Mesendoderm (in vitro differentiated cells): ENCODE data around the gene ARHGEF2.

ENCODE experiments used
- DNase-seq: peaks from one replicate; pipeline ENCODE4 v3.0.0; 2013
- H2AK5ac ChIP-seq: 2 replicates; pipeline ENCODE4 v1.6.1; 2013; ENCODE audit warnings: low read length, inconsistent platforms
- H2BK120ac ChIP-seq: 2 replicates; pipeline ENCODE4 v1.6.1; 2013; ENCODE audit warnings: low read depth, mild to moderate bottlenecking, low read length, moderate library complexity, mixed read lengths
- H2BK15ac ChIP-seq: replicated peaks from 2 replicates; pipeline ENCODE4 v1.6.1; 2013; ENCODE audit warnings: low read depth, mild to moderate bottlenecking, moderate library complexity
- H2BK5ac ChIP-seq: 2 replicates; pipeline ENCODE4 v1.6.1; 2013; ENCODE audit warnings: low read length, inconsistent platforms
- H3K18ac ChIP-seq: 2 replicates; pipeline ENCODE4 v1.6.1; 2013; ENCODE audit warnings: mild to moderate bottlenecking, low read length, mixed read lengths
- H3K23ac ChIP-seq: one replicate; pipeline ENCODE4 v1.6.1; 2013; ENCODE audit warnings: low read length
- H3K27ac ChIP-seq: 2 replicates; pipeline ENCODE4 v1.5.1; 2013; ENCODE audit warnings: low read depth, mild to moderate bottlenecking, inconsistent platforms, low read length, moderate library complexity
- H3K27me3 ChIP-seq: 2 replicates; pipeline ENCODE4 v1.6.1; 2013; ENCODE audit warnings: low read length, control low read depth, mild to moderate bottlenecking, inconsistent platforms; ENCODE audit not compliant: insufficient read depth, poor library complexity
- H3K36me3 ChIP-seq: 2 replicates; pipeline ENCODE4 v1.6.1; 2013; ENCODE audit warnings: low read length, inconsistent platforms; ENCODE audit not compliant: control insufficient read depth, insufficient read depth
- H3K4ac ChIP-seq: one replicate; pipeline ENCODE4 v1.6.1; 2013; ENCODE audit warnings: low read depth, mild to moderate bottlenecking, low read length, moderate library complexity
- H3K4me1 ChIP-seq: 2 replicates; pipeline ENCODE4 v1.6.1; 2013; ENCODE audit warnings: low read depth, low read length, inconsistent platforms; ENCODE audit not compliant: control insufficient read depth
- H3K4me2 ChIP-seq: 2 replicates; pipeline ENCODE4 v1.6.1; 2013; ENCODE audit warnings: low read length
- H3K4me3 ChIP-seq: 2 replicates; pipeline ENCODE4 v1.5.1; 2013; ENCODE audit warnings: mild to moderate bottlenecking, low read length
- H3K56ac ChIP-seq: one replicate; pipeline ENCODE4 v1.6.1; 2013; ENCODE audit warnings: low read length
- H3K79me1 ChIP-seq: 2 replicates; pipeline ENCODE4 v1.6.1; 2013; ENCODE audit warnings: low read length, inconsistent platforms
- H3K79me2 ChIP-seq: 2 replicates; pipeline ENCODE4 v1.6.1; 2013; ENCODE audit warnings: mild to moderate bottlenecking, low read length; ENCODE audit not compliant: control insufficient read depth, insufficient read depth
- H3K9ac ChIP-seq: 2 replicates; pipeline ENCODE4 v1.6.1; 2013; ENCODE audit warnings: low read length, inconsistent platforms
- H4K5ac ChIP-seq: one replicate; pipeline ENCODE4 v1.6.1; 2013; ENCODE audit warnings: low read length
- H4K8ac ChIP-seq: one replicate; pipeline ENCODE4 v1.6.1; 2013; ENCODE audit warnings: low read depth, mild to moderate bottlenecking, control low read depth, low read length, moderate library complexity
- WGBS: extraction: QIAGEN DNeasy Blood & Tissue Kit; methylation state at CpG from one replicate; pipeline ENCODE4 v1.1.7; 2013; ENCODE audit warnings: low lambda C conversion rate, missing lambda C conversion rate; ENCODE audit not compliant: insufficient coverage; ENCODE audit errors: extremely low coverage; 5-methylcytosine and 5-hydroxymethylcytosine counted together

The ARHGEF2 gene

DNA sequence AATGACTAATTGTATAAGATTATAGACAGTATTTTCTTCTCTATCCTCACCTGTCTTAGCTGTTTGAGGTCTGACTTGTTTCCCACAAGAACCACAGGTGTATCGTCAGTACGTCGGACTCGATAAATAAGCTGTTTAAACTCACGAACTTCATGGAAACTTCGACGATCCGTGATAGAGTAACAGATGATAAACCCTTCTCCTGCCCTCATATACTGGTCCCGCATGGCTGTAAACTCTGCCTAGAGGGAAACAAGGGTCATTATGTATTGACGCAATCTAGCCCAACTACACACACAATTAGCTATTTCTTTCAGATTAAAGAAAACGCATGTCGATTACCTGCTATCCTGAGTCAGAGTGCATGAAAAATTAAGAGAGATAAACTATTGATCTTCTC is 74.1 kb downstream of the ARHGEF2 start:
- no peak overlapping the region for H3K4me3 ChIP-seq
- no peak overlapping the region for H3K18ac ChIP-seq
- H3K4ac ChIP-seq, result no peak overlapping the region
- H3K27ac ChIP-seq, result no peak overlapping the region
- WGBS, result no CpG with 5 or more reads among the region's 12 CpGs
- H3K79me2 ChIP-seq, result no peaks in the 10 kb centered on the region
- no peak overlapping the region for H2AK5ac ChIP-seq
- no peak overlapping the region for H4K5ac ChIP-seq
- H3K9ac ChIP-seq, result no peak overlapping the region
- no peaks in the 10 kb centered on the region for H3K27me3 ChIP-seq
- no peak for DNase-seq
- H2BK15ac ChIP-seq, result no peak overlapping the region
- H3K56ac ChIP-seq, result no peak overlapping the region
- no peaks in the 10 kb centered on the region for H3K79me1 ChIP-seq
- no peak overlapping the region for H2BK120ac ChIP-seq
- H3K36me3 ChIP-seq, result peaks cover 18% of the 10 kb centered on the region
- no peak overlapping the region for H3K4me2 ChIP-seq
- no peak overlapping the region for H2BK5ac ChIP-seq
- H3K23ac ChIP-seq, result no peak overlapping the region
- H4K8ac ChIP-seq, result no peak overlapping the region
- H3K4me1 ChIP-seq, result no peaks in the 10 kb centered on the region

DNA sequence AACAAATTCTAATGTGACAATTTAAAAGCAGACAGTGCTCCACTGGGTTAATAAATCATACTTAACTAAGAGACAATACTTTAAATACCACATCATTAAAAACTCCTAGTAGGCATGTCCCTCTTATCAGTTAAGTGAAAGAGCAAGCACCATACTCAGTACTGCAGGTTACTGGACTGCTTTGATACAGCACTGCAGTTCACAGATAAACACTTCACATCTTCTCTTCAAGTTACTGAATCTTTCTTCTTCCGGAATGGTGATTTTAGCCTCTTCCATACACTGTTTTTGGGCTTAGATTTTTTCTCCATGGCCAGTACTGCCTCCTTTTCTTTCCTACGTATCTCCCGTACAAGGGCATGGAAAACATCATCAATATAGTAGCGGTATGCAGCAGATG is 78.2 kb downstream of the ARHGEF2 start:
- Histone ChIP-seq H3K79me2 (no peaks in the 10 kb centered on the region), H2BK120ac (no peak overlapping the region), H3K36me3 (peaks cover 22% of the 10 kb centered on the region), H3K23ac (no peak overlapping the region), H4K8ac (no peak overlapping the region), H2BK5ac (no peak overlapping the region), H3K4me3 (no peak overlapping the region), H3K18ac (no peak overlapping the region), H3K27me3 (no peaks in the 10 kb centered on the region), H3K56ac (no peak overlapping the region), H3K4me1 (no peaks in the 10 kb centered on the region), H3K79me1 (no peaks in the 10 kb centered on the region), H4K5ac (no peak overlapping the region), H3K27ac (no peak overlapping the region), H3K9ac (no peak overlapping the region), H3K4ac (no peak overlapping the region), H2BK15ac (no peak overlapping the region), H2AK5ac (no peak overlapping the region), H3K4me2 (no peak overlapping the region)
- WGBS, result no CpG with 5 or more reads among the region's 4 CpGs
- no peak for DNase-seq

DNA sequence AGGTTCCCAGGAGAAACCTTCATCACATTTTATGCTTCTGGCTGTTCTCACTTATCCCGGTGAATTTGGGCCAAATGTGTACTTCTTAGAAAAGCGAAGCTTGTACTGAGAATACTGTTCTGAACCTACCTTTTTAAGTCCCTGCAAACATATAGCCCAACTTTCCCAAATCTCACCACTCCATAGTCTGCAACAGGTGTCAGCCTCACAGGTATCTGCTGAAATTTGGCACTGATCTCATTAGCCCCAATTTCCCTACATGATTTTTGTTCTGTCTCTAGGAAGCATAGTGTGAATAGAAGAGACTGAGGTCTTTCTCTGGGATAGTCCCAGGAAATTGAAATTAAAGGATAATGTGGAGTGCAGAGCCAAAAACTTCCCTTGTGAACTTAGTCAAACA is 78.7 kb downstream of the ARHGEF2 start:
- no peak overlapping the region for H3K4me3 ChIP-seq
- no peak overlapping the region for H3K27ac ChIP-seq
- DNase-seq, result no peak
- H3K9ac ChIP-seq, result no peak overlapping the region
- no peak overlapping the region for H4K8ac ChIP-seq
- H2BK5ac ChIP-seq, result no peak overlapping the region
- no peak overlapping the region for H2BK120ac ChIP-seq
- H3K4ac ChIP-seq, result no peak overlapping the region
- H3K79me2 ChIP-seq, result no peaks in the 10 kb centered on the region
- no peak overlapping the region for H3K23ac ChIP-seq
- H3K79me1 ChIP-seq, result no peaks in the 10 kb centered on the region
- H3K36me3 ChIP-seq, result peaks cover 22% of the 10 kb centered on the region
- H2BK15ac ChIP-seq, result no peak overlapping the region
- H4K5ac ChIP-seq, result no peak overlapping the region
- no CpG with 5 or more reads among the region's 2 CpGs for WGBS
- H3K4me2 ChIP-seq, result no peak overlapping the region
- no peaks in the 10 kb centered on the region for H3K27me3 ChIP-seq
- H3K18ac ChIP-seq, result no peak overlapping the region
- no peak overlapping the region for H2AK5ac ChIP-seq
- H3K4me1 ChIP-seq, result no peaks in the 10 kb centered on the region
- no peak overlapping the region for H3K56ac ChIP-seq

DNA sequence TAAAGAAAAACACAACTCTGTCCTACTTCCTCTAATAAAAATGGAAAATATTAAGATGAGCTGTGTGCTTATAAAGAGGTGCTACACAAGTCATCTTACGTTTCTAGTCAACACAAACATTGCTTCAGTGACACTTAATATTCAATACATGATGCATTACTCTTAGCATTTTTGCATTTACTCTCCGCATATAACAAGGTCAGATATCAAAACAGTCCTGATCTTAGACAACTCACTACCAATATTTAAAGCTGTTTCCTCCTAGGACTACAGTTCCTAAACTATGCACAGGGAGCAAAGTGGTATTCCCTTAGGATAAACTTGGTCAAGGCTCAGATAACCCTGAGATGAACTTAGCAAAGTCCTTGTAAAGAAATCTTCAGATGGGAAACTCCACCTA is 79.5 kb downstream of the ARHGEF2 start:
- Histone ChIP-seq H3K18ac (no peak overlapping the region), H3K4me1 (no peaks in the 10 kb centered on the region), H2BK15ac (no peak overlapping the region), H3K27ac (no peak overlapping the region), H4K5ac (no peak overlapping the region), H3K4ac (no peak overlapping the region), H3K27me3 (no peaks in the 10 kb centered on the region), H2BK120ac (no peak overlapping the region), H3K36me3 (peaks cover 15% of the 10 kb centered on the region), H4K8ac (no peak overlapping the region), H3K56ac (no peak overlapping the region), H3K4me2 (no peak overlapping the region), H3K4me3 (no peak overlapping the region), H3K79me1 (no peaks in the 10 kb centered on the region), H2BK5ac (no peak overlapping the region), H2AK5ac (no peak overlapping the region), H3K79me2 (no peaks in the 10 kb centered on the region), H3K9ac (no peak overlapping the region), H3K23ac (no peak overlapping the region)
- DNase-seq, result no peak
- WGBS, result no CpG with 5 or more reads among the region's 2 CpGs

DNA sequence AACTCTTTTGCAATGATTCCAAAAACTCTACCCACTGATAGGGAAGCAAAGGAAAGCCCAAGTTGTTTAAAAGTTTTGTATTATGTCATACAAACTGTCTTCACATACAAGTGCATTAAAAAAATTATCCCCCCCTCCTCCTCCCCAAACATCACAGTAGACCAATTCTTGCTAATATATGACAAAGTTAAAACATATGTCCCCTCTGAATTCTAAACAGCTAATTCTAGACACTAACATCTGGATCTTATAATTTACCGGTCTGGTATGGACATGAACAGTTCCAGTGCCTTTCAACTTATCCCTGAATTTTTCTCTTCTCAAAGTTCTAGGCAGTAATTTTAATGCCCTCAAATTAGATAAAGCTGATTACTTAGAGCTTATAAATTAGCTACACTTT is 80.6 kb downstream of the ARHGEF2 start:
- no peak overlapping the region for H3K23ac ChIP-seq
- H3K4ac ChIP-seq, result no peak overlapping the region
- no CpG with 5 or more reads among the region's 1 CpG for WGBS
- no peak overlapping the region for H4K5ac ChIP-seq
- no peak for DNase-seq
- H3K18ac ChIP-seq, result no peak overlapping the region
- H2BK120ac ChIP-seq, result no peak overlapping the region
- H3K4me1 ChIP-seq, result no peaks in the 10 kb centered on the region
- H2BK5ac ChIP-seq, result no peak overlapping the region
- no peak overlapping the region for H3K56ac ChIP-seq
- no peak overlapping the region for H2AK5ac ChIP-seq
- peaks cover 12% of the 10 kb centered on the region for H3K36me3 ChIP-seq
- H3K4me3 ChIP-seq, result no peak overlapping the region
- H3K79me2 ChIP-seq, result no peaks in the 10 kb centered on the region
- no peak overlapping the region for H3K4me2 ChIP-seq
- H3K27me3 ChIP-seq, result no peaks in the 10 kb centered on the region
- no peak overlapping the region for H3K27ac ChIP-seq
- H3K79me1 ChIP-seq, result no peaks in the 10 kb centered on the region
- no peak overlapping the region for H3K9ac ChIP-seq
- H4K8ac ChIP-seq, result no peak overlapping the region
- H2BK15ac ChIP-seq, result no peak overlapping the region
